CD1c-positive myeloid dendritic cell (primary cell): Measurements from ENCODE around the gene AS3MT.
"Not testable (repeated sequence)": the region's sequence is repeated elsewhere in the genome, so short reads cannot be mapped to it uniquely, and the experiment has no call there.

ENCODE experiments used
- DNase-seq: peaks from one replicate; pipeline ENCODE4 v3.0.0-alpha.2; 2016; ENCODE audit errors: extremely low spot score

AS3MT gene

DNA sequence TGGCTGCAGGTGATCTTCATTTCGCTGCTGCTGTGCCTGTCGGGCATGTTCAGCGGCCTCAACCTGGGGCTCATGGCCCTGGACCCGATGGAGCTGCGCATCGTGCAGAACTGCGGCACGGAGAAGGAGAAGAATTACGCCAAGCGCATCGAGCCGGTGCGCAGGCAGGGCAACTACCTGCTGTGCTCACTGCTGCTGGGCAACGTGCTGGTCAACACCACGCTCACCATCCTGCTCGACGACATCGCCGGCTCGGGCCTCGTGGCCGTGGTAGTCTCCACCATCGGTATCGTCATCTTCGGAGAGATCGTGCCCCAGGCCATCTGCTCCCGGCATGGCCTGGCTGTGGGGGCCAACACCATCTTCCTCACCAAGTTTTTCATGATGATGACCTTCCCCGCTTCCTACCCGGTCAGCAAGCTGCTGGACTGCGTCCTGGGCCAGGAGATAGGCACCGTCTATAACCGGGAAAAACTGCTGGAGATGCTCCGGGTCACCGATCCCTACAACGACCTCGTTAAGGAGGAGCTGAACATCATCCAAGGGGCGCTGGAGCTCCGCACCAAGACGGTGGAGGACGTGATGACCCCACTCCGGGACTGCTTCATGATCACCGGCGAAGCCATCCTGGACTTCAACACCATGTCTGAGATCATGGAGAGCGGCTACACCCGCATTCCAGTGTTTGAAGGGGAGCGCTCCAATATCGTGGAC lies 50.1 kb downstream of the AS3MT start:
- DNase-seq = no peak

DNA sequence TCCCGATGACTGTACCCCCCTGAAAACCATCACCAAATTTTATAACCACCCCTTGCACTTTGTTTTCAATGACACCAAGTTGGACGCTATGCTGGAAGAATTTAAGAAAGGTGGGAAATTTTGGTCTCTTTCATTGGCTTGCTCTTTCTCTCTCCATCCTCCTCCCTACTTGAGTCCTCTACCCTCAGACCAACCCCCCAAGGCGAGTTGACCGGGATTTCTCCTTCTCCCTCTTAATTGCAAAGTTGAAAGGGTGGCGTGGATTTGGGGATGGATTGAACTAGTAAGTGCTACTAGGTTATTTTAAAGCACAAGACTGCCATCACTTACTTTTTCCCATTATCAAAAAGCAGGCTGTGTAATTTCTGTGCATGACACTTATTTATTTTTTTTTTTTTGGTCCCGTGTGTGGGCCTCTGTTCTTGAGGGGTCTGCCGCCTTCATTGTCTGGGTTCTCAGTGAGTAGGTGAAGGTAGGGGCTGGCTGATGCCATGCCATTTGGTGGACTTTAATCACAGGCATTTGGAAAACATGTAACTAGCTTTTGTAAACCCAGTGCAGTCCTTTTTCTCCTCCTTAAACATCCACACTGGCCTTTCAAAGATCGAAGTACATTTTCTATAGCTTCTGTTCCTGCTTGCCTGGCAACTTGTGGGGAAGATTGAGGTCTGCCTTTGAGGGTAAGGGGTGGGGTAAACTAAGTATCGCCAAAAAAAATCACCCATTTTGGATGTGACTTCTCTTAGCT lies 50.9 kb downstream of the AS3MT start:
- no peak for DNase-seq

DNA sequence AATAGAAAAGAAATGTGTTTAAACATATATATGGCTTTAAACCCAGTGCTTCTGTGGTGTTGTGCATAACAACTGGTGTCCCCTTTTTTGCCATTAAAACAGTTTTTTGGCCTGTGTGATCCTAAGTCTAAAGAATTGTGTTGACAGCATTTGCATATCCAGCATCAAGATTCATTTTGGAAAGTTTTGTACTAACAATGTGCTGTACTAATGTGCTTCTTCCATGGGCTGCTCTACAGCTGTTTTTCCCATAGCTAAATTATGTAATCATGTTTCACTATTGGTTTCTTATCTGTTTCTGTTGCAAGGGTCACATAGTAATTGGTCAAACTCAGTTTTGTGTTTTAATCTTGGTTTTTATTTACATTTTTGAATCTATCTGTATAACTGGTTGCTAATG lies 54.3 kb downstream of the AS3MT start:
- no peak for DNase-seq

DNA sequence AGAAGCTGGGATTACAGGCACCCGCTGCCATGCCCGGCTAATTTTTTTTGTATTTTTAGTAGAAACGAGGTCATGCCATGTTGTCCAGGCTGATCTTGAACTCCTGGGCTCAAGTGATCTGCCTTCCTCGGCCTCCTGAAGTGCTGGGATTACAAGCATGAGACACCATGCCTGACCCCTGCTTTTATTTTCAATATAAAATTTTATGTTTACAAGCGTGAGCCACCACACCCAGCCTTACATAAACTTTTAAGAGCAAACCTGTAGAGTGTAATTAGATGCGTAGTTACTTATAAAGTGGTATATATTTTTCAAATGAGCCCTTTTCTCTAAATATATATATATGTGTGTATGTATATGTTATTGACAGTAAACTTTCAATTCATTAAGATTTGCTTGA lies 57.6 kb downstream of the AS3MT start:
- DNase-seq = no peak

DNA sequence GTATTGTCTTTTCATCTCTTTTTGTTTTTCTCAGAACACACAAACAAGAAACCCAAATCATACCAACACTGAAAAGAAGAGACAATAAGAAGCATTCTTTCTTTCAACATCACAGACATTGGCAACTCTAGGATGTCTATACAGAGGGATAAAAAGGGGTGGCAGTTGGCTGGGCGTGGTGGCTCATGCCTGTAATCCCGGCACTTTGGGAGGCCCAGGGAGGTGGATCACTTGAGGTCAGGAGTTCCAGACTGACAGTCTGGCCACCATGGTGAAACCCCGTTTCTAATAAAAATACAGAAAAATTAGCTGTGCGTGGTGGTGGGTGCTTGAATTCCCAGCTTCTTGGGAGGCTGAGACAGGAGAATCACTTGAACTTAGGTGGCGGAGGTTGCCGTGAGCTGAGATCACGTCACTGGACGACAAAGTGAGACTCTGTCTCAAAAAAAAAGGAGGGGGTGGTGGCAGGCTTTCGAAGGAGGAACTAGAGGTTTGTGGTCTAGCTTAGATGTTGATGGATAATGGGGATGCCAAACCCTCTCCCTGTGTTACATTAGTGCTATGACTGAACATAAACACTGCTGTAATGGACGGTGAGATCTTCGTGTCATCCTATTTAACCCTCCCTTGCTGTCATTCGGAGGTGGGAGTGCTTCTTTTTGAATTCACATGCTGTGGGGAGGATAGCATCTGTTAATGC lies 58.2 kb downstream of the AS3MT start:
- peak; percentile 65 for DNase-seq

DNA sequence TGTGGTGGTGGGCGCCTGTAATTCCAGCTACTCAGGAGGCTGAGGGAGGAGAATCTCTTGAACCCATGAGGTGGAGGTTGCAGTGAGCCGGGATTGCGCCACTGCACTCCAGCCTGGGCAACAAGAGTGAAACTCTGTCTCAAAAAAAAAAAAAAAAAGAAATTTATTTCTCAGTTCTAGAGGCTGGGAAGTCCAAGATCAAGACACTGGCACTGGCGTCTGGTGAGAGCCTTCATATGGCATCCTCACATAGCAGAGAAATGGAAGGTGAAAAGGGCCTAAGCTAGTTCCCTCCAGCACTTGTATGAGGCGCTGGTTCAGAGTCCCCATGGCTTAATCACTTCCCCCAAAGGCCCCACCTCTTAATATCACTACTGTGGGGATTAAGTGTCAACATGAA lies 59.2 kb downstream of the AS3MT start:
- not testable (repeated sequence) for DNase-seq

DNA sequence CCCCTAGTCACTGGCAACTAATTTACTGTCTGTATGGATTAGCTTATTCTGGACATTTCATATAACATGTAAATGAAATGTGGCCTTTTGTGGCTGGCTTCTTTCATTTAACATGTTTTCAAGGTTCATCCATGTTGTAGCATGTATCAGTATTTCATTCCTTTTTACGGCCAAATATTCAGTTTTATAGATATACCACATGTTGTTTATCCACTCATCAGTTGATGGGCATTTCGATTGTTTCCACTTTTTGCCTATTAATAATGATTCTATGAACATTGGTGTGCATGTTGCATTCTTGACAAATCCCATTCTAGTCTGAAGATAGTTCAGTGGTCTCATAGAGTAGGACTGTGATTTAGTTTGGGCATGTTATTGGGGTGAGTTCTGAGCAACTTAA lies 61.5 kb downstream of the AS3MT start:
- no peak for DNase-seq

DNA sequence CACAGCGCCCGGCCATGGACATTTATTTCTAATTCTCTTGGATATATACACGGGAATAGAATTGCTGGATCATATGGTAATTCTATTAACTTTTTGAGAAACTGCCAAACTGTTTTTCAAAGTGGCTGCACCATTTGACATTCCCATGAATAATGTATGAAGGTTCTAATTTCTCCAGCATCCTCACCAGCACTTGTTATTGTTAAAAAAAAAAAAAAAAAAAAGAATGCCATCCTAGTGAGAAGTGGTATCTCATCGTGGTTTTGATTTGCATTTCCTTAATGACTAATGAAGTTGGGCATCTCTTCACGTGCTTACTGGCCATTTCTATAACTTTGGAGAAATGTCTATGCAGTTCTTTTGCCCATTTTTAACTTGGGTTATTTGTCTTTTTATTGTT lies 62.4 kb downstream of the AS3MT start:
- no peak for DNase-seq

DNA sequence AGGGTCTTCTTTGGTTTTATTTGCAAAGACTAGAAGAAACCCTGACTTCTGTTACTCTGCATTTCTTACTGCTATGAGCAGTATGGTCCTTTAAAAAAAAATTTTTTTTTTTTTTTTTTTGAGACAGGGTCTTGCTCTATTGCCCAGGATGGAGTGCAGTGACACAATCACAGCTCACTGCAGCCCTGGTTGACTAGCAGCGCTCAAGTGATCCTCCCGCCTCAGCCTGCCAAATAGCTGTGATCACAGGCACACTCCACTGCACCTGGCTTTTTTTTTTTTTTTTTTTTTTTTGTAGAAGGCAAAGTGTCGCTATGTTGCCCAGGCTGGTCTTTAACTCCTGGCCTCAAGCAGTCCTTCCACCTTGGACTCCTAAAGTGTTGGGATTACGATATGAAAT lies 66.2 kb downstream of the AS3MT start:
- no peak for DNase-seq

DNA sequence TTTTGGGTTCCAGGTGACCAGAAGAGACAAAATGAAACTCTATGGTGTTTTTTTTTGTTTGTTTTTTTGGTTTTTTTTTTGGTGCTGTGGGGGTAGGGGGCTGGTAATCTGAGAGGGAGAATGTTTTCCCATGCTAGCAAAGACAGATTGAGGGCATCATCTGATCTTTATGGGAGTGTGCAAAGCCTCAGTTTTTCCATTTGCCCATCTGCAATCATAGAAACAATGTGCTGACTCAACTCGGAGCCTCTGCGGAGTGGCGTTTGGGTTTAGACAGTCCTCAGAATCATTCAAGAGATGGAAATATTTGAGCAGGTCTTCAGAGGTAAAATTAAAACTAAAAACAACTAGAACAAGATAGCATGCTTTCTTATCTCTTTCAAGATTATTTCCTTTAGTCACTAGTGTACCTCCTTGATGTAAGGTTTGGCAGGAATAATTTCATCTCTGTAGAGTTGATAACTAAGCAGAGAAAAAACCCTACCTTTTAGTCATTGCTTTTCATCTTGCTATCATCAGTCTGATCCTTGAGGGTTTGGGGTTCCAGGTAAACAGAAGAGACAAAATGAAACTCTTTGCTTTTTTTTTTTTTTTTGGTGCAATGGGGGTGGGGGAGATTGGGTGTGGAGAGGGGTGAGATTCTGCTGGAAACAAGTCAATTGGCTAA lies 66.8 kb downstream of the AS3MT start:
- DNase-seq = no peak

DNA sequence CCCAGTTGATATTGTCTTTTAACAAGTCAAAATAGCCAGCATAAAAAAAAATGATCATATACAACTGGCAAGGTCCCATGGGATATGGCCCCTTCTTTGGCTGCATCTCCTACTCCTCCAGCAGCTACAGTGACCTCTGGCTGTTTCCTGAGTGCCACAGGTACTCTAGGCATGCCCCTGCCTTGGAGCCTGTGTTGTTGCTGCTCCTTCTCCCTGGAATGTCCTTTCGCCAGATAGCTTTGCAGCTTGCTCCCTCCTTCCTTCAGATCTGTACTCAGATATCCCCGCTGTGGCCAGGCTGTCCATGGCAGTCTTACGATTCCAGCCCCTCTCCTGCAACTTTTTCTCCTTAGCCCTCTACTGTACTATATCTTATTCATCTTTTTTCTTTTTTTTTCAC lies 72.1 kb downstream of the AS3MT start:
- DNase-seq = no peak

DNA sequence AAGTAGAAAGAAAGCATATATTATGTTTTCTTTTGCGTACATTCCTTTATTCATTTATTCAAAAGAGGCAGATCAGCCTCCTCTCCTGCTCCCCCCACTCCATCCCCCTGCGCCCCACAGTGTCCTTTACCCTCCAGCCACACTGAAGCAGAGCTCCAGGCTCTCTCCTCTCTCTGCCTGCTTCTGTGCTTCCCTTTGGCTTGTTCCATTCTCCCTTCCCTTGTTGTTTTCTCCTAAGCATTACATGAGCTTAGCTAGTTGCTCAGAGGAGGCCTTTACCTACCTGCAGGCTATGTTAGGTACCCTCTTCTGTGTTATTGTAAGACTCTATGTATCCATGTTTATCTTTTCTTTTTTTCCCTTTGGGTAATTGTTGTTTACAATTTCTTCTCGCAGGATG lies 76.2 kb downstream of the AS3MT start:
- no peak for DNase-seq

DNA sequence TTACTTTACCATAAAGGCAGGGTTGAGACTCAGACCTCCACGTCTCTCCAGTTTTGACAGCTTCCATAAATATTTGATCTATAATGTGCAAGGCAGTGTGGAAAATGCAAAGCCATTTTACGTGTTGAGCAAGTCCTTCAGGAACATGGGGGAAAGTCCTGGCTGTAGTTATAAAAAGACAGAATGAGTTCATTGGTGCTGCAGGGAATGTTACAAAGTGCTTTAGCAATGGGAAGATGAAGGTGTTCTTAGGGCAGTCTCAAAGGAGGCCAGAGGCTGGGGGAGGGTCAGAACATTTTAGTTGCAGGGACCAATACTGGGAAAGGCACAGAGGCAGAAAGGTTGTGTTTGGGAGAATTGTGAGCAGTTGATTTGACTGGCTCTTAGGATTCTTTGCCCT lies 76.7 kb downstream of the AS3MT start:
- DNase-seq = no peak

DNA sequence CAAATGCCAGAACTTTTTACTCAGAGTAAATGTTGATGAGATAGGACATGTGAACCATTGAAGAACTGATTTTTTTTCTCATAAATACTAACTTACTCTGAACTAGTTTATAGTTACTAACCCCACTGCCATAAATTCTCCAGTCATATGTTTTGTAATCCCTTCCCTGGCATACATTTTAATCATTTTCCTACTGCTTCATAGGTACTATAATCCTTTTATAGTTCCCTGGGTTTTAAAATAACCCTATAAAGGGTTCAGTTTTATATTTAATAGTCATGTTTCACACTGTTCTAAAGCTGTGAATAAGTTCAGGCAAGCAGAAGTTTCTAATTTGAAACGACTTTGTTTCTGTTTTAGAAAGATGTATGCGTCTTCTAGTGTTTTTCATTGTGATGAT lies 77.7 kb downstream of the AS3MT start:
- no peak for DNase-seq

DNA sequence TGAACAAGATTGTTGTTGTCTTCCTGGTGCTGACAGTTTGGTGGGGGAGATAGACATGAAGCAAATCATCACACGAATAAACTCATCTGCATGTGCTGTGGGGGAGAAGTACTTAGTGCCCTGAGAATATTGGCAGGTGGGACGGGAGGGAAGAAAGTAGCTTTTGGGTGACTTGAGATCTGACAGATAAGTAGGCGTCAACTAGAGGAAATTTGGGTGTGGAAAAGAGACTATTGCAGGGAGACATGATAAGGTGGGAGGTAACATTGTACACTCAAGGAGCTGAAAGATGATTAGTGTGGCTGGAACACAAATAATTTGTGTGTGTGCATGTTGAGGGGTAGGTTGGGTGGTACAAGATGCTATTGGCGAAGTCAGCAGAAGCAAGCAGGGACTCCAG lies 78.9 kb downstream of the AS3MT start:
- DNase-seq = no peak

DNA sequence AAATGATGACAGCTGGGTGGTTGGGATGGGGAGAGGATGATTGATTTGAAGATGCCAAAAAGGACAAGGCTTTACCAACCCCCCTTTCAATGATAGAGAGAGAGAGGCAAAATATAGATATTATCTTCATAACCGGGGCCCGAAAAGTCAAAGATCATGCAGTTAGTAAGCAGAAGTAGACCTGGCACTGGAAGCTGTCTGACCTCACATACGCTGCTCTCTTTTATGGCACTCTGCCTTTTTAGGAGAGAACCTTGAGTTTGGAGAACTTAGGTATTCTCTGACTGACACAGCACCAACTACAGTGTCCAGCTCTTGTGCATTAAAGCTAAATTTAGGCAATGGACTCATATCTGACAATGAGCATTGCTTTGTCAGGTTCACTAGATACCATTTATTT lies 79.5 kb downstream of the AS3MT start:
- no peak for DNase-seq

DNA sequence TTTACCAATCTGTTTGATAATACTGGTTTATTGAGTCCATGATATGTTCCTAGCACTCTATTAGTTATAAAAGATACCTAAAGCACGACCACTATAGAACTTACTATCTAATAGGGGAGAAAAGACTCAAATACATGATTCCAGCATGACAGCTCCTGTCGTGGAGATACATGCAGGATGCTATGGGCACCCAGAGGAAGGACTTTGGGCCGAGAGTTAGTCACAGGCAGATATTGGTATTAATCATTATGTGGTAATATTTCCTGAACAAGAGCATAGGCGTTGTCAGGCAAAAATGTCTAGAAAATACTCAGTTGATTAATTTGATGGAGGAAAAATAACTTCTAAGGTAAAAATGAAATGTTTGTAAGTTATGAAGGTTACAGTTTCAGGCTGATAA lies 80.6 kb downstream of the AS3MT start:
- no peak for DNase-seq

DNA sequence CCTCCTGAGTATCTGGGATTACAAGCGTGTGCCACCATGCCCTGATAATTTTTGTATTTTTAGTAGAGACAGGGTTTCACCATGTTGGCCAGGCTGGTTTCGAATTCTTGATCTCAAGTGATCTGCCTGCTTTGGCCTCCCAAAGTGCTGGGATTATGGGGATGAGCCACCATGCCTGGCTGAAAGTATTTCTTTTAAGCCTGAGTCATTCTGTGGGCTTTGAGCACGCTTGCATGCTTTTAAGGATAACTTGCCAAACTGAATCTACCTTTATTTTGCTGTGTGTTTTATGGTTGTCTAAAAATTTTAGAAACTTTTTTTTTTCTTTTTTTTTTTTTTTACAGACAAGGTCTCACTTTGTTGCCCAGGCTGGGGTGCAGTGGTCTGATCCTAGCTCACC lies 82.0 kb downstream of the AS3MT start:
- no peak for DNase-seq
